Progenitor cell of endocrine pancreas (in vitro differentiated cells): ENCODE results near the gene LPIN3. TPM values are rescaled to one million over a fixed set of nuclear protein-coding genes. Genes with fewer than 3 reads are reported as not detected.

ENCODE experiments used
- DNase-seq: peaks from one replicate; pipeline ENCODE4 v3.0.0; 2021; ENCODE audit warnings: low spot score; ENCODE audit not compliant: unreplicated experiment
- H3K27ac Mint-ChIP-seq: 2 replicates; pipeline ENCODE4 v1.8.0; 2021; ENCODE audit warnings: mild to moderate bottlenecking, moderate library complexity, mixed read lengths
- H3K27me3 Mint-ChIP-seq: 2 replicates; pipeline ENCODE4 v1.8.0; 2021; ENCODE audit warnings: mixed read lengths
- H3K36me3 Mint-ChIP-seq: 2 replicates; pipeline ENCODE4 v1.8.0; 2022; ENCODE audit warnings: mixed read lengths; ENCODE audit not compliant: insufficient read depth
- H3K4me1 Mint-ChIP-seq: 2 replicates; pipeline ENCODE4 v1.8.0; 2021; ENCODE audit warnings: low read depth, mixed read lengths
- H3K4me3 Mint-ChIP-seq: 2 replicates; pipeline ENCODE4 v1.8.0; 2021; ENCODE audit warnings: low read depth, mild to moderate bottlenecking, moderate library complexity, mixed read lengths
- H3K9me3 Mint-ChIP-seq: 2 replicates; pipeline ENCODE4 v1.8.0; 2021; ENCODE audit warnings: low read depth, mixed read lengths
- total RNA-seq: library from RNA; stranded (reverse); gene quantifications from 2 replicates; pipeline ENCODE4 v1.2.1, GENCODE V29; 2021
- TF ChIP-seq, protein P1 (sequence below): fragments of 200-600 bp; sonication (generic); IDR thresholded peaks from one replicate; pipeline ENCODE4 v1.5.0; 2021; ENCODE audit warnings: antibody characterized with exemption, mild to moderate bottlenecking; ENCODE audit not compliant: unreplicated experiment

LPIN3 gene
- total RNA-seq, 1 donor from 2014 or later = 18.4 TPM

DNA sequence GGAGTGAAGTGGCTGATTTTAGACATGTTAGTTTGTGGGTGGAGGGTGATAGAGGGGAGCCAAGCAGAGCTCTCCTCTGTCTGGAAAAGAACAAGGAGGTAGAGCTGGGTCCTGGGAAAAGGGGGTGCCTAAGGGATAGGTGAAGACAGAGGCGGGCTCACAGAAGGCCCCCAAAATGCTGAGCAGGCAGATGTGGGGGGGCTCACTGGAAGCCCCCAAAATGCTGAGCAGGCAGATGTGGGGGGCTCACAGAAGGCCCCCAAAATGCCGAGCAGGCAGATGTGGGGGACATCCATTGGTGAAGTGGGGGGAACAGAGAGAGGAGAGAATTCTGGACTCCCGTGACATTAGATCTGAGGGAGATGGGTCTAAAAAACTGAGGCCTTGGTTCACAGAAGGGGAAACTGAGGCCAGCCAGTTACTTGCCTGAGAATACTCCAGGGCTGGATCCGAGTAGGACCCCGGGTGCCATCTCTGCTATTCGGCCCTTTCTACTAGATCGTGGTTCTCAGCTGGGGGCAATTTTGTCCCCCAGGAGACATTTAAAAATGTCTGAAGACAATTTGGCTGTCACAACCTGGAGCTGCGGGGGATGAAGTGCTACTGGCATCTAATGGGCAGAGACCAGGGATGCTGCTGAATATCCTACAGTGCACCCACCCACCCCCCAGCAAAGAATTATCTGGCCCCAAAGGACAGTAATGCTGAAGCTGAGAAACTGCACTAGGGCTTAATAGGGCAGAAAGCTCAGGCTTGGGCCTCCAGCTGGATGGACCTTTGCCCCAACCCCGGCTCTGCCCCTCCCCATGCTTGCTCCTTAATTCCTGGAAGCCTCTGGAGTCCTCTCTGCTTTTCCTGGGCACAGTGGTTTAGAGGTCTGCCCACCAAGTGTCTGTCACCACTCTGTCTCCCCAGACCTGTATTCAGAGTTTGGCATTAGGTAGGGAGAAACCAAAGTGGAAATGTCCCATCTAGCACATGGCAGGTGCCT lies 2.1 kb downstream of the LPIN3 start:
- DNase-seq = no peak
- no peaks in the 10 kb centered on the region for H3K36me3 Mint-ChIP-seq
- no peak overlapping the region for H3K27ac Mint-ChIP-seq
- H3K9me3 Mint-ChIP-seq = no peaks in the 10 kb centered on the region
- H3K27me3 Mint-ChIP-seq = peaks cover 6% of the 10 kb centered on the region
- H3K4me3 Mint-ChIP-seq = no peak overlapping the region
- peaks cover 10% of the 10 kb centered on the region for H3K4me1 Mint-ChIP-seq
- TF ChIP-seq, protein P1, sequence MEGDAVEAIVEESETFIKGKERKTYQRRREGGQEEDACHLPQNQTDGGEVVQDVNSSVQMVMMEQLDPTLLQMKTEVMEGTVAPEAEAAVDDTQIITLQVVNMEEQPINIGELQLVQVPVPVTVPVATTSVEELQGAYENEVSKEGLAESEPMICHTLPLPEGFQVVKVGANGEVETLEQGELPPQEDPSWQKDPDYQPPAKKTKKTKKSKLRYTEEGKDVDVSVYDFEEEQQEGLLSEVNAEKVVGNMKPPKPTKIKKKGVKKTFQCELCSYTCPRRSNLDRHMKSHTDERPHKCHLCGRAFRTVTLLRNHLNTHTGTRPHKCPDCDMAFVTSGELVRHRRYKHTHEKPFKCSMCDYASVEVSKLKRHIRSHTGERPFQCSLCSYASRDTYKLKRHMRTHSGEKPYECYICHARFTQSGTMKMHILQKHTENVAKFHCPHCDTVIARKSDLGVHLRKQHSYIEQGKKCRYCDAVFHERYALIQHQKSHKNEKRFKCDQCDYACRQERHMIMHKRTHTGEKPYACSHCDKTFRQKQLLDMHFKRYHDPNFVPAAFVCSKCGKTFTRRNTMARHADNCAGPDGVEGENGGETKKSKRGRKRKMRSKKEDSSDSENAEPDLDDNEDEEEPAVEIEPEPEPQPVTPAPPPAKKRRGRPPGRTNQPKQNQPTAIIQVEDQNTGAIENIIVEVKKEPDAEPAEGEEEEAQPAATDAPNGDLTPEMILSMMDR = no peak

- H3K36me3 Mint-ChIP-seq = peaks cover 1% of the 10 kb centered on the region
- no peaks in the 10 kb centered on the region for H3K9me3 Mint-ChIP-seq
- H3K4me3 Mint-ChIP-seq = no peak overlapping the region
- TF ChIP-seq, protein P1 = no peak
- H3K27me3 Mint-ChIP-seq = peaks cover 4% of the 10 kb centered on the region
- peaks cover 9% of the 10 kb centered on the region for H3K4me1 Mint-ChIP-seq
- no peak overlapping the region for H3K27ac Mint-ChIP-seq
- DNase-seq = no peak
Measured at GRCh38 chr20:41344477-41344876, 3.9 kb downstream of the LPIN3 start.

DNA sequence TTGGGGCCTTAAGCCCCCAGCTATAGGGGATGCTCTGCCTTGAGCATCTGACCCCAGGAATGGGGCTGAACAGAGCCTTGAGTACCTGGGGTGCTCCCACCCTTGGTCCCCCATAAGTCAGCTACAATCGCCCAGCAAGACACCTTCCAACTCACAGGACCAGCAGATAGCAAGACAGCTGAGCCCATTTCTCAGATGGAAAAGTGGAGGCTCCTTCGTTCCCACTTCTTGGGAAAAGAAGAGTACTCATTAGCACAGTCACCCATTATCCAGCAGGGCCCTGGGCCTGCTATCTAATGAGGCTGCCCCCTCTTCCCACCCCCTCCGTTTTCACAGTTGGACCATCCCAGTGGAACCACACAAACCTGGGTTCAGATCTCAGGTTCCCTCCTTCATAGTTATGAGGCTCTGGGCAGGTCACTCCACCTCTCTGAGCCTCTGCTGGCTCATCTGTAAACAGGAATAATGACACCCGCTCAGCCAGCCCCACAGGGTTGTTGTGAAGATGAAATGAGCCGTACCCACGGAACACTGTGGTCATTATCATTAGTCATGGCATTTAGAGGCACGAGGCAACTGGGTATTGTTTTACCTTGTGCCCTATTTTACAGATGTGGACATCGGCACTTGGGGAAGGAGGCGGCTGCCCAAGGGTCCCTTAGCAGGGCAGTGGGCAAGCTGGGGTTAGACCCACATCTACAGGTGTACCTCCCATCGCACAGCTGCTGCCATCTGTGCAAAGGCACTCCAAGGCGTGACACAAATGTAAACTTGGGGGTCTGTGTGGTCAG lies 4.5 kb downstream of the LPIN3 start:
- H3K27me3 Mint-ChIP-seq = no peaks in the 10 kb centered on the region
- TF ChIP-seq, protein P1 = no peak
- H3K27ac Mint-ChIP-seq = no peak overlapping the region
- H3K9me3 Mint-ChIP-seq = no peaks in the 10 kb centered on the region
- no peak overlapping the region for H3K4me3 Mint-ChIP-seq
- peaks cover 1% of the 10 kb centered on the region for H3K36me3 Mint-ChIP-seq
- DNase-seq = no peak
- H3K4me1 Mint-ChIP-seq = peaks cover 5% of the 10 kb centered on the region

DNA sequence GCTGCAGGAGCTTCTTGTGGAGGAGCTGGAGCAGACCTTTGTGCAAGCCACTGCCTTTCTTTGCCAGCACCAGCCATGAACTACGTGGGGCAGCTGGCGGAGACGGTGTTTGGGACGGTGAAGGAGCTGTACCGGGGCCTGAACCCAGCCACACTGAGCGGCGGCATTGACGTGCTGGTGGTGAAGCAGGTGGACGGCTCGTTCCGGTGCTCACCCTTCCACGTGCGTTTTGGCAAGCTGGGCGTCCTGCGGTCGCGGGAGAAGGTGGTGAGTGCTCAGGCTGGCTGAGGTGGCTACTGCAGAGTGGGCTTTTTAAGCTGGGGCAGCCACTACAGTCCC lies 5.1 kb downstream of the LPIN3 start:
- DNase-seq = no peak
- Mint-ChIP-seq H3K27ac (no peak overlapping the region), H3K4me1 (peaks cover 2% of the 10 kb centered on the region), H3K9me3 (no peaks in the 10 kb centered on the region), H3K27me3 (no peaks in the 10 kb centered on the region), H3K36me3 (peaks cover 1% of the 10 kb centered on the region), H3K4me3 (no peak overlapping the region)
- TF ChIP-seq, protein P1 = no peak
